22Rv1 (cell line): ENCODE data around the gene SERINC3.

Source experiments
- H3K27ac ChIP-seq: fragments of 450-650 bp; 2 replicates; pipeline ENCODE4 v1.5.1; 2017
- CTCF ChIP-seq: fragments of 450-650 bp; IDR thresholded peaks from 2 replicates; pipeline ENCODE4 v1.5.1; 2017; ENCODE audit warnings: mild to moderate bottlenecking
- ZFX ChIP-seq: fragments of 450-650 bp; IDR thresholded peaks from 2 replicates; pipeline ENCODE4 v1.6.1; 2017; ENCODE audit warnings: antibody characterized with exemption, borderline replicate concordance

The SERINC3 gene

GRCh38 chr20:44449864-44450263, 72.0 kb downstream of the SERINC3 start:
- peak overlapping the region; percentile 88 for H3K27ac ChIP-seq
- TF ChIP-seq ZFX (no peak), CTCF (no peak)

DNA sequence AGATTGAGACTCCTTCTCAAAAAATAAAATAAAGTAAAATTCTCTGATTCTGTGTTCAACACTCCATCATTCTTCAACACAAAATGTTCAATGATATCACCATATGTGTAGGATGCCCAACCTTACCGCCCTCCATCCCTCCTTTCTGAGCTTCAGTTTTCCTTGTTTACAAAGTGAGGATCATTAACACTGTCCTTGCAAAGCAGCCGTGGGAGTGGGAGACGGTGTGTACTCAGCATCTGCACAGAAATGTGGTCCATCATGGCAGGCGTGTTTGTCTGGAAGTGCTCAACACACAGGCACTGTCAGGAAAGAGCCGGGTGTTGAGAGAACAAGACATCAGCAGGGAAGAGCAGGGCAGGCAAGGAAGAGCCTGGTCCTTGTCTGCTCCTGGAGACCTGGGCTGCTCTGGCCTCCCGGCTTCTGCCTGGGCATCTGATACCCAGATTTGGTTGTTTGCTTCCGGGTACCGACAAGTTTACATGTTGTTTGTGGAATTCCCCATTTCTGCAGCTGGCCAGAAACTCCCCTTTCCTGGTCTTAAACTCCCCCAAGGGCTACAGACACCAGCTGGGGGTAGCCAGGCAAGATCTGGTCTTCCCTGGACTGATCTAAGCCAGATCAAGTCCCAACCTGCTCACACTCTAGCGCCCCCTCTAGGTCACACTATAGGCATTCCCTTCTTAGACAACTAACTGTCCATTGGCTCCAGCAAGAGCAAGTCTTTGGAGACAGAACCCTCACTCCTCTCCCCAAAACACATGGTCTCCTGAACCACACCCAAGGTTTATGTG, 72.9 kb downstream of the SERINC3 start:
- TF ChIP-seq ZFX = no peak
- TF ChIP-seq CTCF = peak; percentile 61
- peak overlapping the region; percentile 88 for H3K27ac ChIP-seq

DNA sequence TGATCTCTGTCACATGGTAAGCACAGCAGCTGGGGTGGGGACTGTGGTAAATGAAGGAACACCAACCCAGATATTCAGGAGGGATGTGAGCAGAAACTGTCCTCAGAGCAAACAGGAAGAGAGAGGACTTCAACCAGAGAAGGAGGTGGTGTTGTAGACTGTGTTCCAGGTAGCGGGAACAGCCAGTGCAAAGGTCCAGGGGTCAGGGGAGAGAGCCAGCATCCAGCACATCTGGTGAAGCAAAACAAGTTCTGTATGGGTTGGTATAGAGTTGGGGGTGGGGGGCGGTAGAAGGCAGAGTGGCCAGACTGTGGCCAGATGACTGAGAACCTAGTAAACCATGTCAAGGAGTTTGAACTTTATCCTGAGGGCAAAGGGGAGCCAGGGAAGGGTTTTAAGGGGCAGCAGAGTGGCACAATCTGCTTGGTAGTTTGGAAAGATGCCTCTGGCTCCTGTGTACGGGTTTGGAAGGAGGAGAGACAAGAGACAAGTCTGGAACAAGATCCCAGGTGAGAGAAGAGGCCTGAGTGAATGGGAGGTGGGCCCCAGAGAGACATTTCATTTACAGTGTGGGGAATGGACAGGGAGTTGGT, 73.9 kb downstream of the SERINC3 start:
- peak overlapping the region; percentile 88; the same call in 1 of the 2 replicates for H3K27ac ChIP-seq
- TF ChIP-seq CTCF (no peak), ZFX (no peak)
